ENCODE data around the gene ELMO3.

ELMO3 gene

DNA sequence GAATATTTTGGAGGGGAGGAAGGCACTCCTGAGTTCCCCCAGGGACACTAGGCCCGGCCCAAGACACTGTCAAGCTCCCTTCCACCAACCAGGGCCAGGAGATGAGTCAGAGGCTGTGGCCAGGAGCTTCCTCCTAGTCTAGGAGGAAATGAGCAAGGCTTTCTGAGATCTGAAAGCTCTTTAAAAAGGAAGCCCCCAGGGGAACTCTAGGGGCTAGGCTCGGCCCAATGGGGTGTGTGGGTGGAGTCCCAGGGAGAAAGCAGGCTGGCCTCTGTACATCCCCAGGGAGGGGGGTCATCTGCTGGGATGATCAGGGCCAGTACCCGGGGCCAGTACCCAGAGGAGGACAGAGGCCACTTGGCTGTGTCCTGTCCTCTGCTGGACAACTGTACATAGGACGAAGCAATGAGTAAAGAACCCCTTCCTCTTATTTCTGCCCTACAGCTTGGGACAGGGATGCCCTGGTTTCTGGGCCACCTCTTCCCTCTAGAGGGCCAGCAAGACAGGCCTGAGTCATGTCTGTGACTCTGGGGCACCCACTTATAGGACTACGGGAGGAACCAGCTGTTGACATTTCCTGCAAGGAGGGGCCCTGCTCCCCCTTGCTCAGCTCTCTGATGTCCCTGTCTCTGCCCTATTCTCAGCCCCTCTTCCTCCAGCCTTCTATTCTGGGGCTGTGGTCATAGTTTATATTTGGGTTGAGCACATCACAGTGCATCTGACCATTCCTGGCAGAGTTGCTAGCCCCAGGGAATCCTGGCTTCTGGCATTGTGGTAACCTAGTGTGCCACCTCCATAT is 45.7 kb downstream of the ELMO3 start:
- no peak for DNase-seq

DNA sequence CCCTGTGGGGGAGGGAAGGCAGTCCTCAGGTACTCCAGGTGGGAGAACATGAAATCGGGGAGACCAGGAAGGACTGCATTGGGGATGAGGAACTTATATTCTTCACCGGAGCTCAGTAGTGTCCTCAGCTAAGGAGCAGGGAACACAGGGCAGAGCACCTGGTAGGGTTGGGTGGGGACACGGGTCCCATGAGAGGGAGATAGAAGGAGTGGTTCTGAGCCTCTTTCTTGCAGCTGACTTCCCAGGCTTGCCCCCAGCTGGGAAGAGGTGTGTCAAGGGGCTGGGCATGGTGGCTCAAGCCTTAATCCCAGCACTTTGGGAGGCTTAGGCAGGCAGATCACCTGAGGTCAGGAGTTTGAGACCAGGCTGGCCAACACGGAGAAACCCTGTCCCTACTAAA is 46.3 kb downstream of the ELMO3 start:
- DNase-seq, result no peak

DNA sequence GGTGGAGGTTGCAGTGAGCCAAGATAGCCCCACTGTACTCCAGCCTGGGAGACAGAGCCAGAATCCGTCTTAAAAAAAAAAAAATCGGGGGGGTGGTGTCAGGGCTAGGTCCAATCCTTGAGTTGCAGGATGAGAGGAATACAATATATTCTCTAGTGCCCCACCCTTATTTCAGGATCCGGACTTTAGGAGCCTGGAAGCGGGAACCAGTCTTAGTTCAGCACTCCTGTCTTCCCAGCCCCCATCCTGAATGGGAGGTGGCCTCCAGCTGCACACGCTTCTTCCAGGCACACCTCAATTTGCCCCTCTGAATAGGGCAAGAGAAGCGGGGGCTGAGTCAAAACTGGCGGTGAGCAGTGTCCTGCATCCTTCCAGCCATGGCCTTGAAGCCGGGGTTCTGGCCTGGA is 46.7 kb downstream of the ELMO3 start:
- no peak for DNase-seq

DNA sequence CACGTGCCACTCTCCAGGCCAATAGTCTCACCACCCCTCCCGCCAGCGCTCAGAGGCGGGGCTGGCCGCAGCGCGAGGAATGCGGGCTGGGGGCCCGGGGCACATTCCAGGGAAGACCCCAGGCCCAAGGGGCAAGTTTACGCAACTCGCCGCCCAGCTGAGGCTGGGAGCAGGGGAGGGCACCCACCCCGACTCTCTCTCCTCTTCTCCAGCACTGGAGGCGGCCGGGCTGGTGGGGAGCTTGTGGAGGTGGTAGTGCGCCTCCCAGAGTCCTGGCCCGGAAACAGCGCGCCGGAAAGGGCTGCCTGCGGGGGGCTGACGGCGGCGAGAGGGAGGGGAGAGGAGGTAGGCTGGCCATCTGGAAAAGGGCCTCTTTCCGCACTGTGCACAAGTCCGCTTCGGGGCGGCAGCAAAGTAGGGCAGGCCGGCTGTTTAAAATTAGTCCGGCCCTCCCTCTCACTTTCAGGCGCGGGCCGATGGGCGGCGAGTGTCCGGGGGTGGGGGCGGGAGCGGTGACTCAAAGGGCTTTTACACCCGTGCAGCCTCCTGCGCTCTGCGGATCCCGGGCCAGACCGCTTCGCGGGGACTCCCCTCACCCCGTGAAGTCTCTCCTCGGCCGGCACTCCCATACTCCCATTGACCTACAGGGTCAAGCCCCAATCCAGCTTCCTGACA is 47.3 kb downstream of the ELMO3 start:
- DNase-seq, result no peak

DNA sequence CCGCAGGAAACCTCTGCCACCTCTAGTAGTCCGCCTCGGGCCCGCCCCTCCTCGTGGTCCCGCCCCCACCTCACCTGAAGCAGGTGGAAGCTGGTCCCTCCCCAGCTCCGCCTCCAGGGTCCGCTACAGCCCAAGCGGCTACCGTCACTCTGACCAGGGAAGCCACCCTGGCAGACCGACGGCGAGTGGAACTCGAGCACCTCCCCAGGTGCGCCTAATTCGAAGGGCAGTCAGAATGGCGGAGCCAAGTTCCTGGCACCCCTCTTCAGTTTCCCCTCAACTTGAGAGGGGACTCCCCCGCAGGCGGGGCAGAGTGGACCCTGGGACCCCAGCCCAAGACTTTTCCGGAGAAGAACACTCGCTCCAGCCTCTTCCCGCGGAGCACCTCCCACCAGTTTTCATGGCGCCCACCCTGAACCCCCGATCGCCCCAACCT is 47.8 kb downstream of the ELMO3 start:
- DNase-seq, result no peak

DNA sequence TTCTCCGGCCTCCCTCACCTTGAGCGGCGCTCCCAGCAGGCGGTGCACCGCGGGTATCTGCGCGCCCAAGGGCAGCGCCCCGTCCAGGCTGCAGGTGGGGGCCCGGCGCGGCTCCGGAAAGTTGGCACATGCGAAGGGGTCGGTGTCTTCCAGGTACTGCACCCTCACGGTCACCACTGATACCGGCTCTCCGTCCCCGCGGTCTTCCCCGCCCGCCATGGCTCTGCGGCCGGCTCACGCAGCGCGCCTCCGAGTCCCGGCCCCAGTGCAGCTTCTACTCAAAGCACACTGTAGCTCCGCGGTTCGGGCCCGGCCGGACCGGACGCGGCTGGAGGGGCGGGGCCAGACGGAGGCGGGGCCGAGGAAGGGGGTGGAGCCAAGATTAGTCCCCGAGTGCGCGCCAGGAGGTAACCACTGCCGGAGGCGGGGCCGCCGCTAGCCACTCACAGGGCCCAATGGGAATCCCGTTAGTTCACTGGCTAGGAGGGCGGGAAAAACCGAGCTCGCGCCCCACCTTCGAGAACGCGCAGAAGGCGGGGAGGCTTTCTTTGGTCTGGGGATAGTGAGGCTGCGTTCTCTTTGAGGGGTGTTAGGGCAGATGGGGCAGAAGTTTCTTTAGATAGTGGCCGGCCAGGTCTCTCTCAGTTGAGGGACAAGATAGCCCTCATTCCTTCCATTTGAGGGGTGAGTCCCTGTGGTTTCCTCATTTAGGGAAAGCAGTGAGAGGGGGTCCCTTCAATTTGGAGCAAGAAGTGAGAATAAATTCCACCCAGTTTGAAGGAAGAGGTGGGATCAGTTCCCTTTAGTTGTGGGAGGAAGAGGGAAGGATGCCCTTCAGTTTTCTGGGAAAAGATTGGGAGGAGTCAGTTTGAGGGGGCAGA is 48.5 kb downstream of the ELMO3 start, which contains the start of gene FHOD1:
Gene FHOD1 (minus strand): TSS at position 290 of the 881 bp plus-strand sequence. CDS start 71 bp downstream, at position 219.
- peak; percentile 92 for DNase-seq

DNA sequence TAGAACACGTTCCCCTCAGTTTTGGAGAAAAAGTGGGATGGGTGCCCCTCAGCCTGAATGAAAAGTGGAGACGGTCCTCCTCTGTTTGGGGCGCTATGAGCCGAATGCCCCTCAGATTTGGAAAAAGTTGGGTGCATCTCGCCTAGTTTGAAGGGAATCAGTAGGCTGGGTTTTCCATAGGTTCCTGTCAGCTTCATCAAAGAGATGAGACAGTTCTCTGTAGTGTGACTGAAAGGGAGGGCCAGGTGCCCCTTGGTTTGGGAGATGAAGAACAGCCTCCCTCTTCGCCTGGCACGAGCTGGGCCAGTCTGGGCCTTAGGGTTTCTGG is 49.1 kb downstream of the ELMO3 start:
- DNase-seq, result no peak

DNA sequence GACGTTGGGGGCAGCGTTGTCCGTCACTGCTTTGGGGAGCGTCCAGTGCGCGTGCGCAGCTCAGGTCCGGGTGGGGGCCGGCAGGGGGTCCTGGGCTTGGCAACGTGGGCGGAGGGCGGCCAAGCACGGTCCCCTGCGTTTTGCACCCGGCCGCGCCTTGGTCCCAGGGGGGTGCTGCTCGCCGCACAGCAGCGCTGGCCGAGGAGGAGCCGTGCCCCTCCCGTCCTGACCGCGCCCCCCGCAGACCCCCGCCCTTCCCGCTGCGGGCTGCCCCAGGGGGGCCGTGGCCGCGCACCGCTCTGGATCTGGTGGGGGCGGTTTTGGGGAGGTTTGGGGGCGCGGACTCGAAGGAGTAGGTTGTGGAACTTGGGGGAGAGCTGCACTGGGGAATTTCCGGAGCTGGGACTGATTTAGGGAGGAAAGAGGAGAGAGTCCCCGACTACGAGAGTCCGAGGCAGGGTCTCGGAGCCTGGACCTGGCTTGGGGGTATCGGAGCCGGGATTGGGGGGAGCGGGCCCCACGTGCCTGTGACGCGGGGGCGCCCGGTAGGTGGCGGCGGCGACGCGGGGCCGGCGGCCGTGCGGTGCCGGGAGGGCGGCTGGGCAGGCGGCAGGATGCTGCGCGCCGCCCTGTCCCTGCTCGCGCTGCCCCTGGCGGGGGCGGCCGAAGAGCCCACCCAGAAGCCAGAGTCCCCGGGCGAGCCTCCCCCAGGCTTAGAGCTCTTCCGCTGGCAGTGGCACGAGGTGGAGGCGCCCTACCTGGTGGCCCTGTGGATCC is 49.7 kb downstream of the ELMO3 start, which contains the start of gene SLC9A5:
Gene SLC9A5 (plus strand): TSS at position 579 of the 777 bp plus-strand sequence. CDS start 36 bp downstream, at position 615.
- DNase-seq, result no peak

DNA sequence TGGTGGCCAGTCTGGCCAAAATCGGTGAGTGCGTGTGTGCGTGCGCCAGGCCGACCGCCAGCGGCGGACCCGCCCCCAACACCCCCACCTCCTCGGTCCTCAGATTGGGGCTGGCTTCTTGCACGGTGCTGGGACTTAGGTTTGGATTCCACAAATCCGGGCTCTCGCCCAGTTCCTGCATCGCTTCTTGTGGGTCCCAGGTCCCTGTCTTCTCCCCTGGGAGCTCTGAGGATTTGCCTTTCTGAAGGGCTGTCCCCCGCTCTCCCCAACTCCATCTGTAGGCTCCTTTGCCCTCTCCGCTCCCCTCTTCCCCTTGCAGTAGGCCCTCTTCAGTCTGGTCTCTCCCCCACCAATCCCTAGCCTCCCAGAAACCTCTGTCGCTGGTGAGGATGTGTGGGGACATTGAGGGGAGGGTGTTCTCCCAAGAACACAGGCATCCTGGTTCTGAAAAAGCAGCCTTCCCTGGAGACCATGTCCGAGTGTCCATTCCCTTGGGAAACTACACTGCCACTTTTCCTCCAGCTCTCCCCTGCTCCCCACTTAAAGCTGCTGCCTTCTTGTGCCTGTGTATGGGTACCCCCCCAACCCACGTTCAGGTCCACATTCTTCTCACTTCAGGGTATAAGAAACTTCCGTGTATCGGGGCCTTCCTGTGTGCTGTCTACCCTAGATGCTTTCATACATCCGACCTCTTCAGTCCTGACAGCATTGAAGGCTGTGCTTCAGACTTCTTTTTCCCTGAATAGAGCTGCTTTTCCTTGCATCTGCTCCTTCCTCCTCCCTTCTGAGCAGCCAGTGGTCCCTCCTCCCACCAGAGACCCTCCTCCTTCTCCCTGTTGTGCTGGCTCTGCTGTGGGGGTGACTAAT is 50.5 kb downstream of the ELMO3 start:
- DNase-seq, result no peak

DNA sequence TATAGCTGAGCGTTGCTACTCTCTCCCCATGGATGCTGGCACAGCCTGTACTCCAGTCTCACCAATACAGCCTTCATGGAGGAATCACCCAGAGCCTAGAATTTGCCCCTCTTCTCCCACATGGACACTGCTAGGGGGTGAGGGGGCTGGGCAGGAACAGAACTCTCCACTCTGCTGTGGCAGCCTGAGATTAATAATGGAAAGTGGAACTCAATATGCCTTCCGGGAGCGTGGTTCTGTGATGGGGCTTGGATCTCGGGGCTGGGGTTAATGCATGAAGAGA is 51.1 kb downstream of the ELMO3 start:
- DNase-seq, result no peak

DNA sequence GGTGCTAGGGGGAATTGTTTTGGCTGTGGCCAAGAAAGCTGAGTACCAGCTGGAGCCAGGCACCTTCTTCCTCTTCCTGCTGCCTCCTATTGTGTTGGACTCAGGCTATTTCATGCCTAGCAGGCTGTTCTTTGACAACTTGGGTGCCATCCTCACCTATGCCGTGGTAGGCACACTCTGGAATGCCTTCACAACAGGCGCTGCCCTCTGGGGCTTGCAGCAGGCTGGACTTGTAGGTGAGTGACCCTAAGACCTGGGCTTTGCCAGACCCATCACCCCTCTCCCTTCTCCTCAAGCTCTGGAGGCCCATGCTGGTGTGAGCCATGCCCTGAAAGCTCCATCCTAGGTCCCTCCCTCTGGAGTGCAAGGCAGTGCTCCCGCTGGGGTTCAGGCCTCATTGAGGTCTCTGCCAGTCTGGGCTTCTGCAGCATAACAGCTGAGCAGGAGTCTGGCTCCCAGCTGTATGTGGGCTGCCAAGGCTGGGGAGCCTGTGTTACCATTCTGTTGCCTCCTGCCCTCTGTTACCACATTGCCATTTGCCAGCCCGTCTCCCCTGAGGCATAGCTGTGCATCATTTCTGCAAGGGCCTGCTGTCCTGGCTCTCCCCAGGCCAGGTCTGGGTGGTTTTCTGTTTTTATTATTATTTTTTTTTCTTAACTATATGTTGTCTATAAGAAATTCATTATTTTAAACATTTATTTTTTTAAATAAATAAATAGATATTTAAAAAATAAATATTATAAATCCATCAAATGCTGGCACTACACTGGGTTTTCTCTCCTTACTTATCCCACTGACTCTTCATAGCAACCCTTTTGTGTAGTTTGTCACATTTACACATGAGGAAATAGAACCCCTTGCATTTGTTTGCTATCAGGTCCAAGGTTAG is 53.9 kb downstream of the ELMO3 start:
- no peak for DNase-seq

Measured in NCI-H2171 (cell line).